Stimulated activated effector memory CD8-positive, alpha-beta T cell treated with anti-CD3 and anti-CD28 coated beads, Interleukin-12 subunit alpha, Interleukin-12 subunit beta, amount 100 ng/mL, for 72 hours (primary cell): ENCODE measurements around the gene UTP15.
A peak's percentile ranks its signal among the peaks of the same experiment; 100 is the strongest.

ENCODE experiments used
- ATAC-seq: fragments of 150-1000 bp; cut with Tn5 transposase; 2 replicates; pipeline ENCODE4 v1.10.0; 2021
- DNase-seq, 2 donors: peaks; one replicate each; pipeline ENCODE4 v3.0.0; 2021 to 2022; ENCODE audit warnings: low spot score in 2 of 2
- H3K27ac Mint-ChIP-seq: one replicate; pipeline ENCODE4 v1.8.0; 2022; ENCODE audit warnings: mild to moderate bottlenecking, mixed read lengths
- H3K36me3 Mint-ChIP-seq: one replicate; pipeline ENCODE4 v1.8.0; 2022; ENCODE audit warnings: mild to moderate bottlenecking, mixed read lengths
- H3K4me1 Mint-ChIP-seq: one replicate; pipeline ENCODE4 v1.8.0; 2022; ENCODE audit warnings: mixed read lengths
- H3K4me3 Mint-ChIP-seq: one replicate; pipeline ENCODE4 v1.8.0; 2022; ENCODE audit warnings: mild to moderate bottlenecking, mixed read lengths
- H3K9me3 Mint-ChIP-seq: one replicate; pipeline ENCODE4 v1.8.0; 2022; ENCODE audit warnings: mixed read lengths

Gene UTP15

DNA sequence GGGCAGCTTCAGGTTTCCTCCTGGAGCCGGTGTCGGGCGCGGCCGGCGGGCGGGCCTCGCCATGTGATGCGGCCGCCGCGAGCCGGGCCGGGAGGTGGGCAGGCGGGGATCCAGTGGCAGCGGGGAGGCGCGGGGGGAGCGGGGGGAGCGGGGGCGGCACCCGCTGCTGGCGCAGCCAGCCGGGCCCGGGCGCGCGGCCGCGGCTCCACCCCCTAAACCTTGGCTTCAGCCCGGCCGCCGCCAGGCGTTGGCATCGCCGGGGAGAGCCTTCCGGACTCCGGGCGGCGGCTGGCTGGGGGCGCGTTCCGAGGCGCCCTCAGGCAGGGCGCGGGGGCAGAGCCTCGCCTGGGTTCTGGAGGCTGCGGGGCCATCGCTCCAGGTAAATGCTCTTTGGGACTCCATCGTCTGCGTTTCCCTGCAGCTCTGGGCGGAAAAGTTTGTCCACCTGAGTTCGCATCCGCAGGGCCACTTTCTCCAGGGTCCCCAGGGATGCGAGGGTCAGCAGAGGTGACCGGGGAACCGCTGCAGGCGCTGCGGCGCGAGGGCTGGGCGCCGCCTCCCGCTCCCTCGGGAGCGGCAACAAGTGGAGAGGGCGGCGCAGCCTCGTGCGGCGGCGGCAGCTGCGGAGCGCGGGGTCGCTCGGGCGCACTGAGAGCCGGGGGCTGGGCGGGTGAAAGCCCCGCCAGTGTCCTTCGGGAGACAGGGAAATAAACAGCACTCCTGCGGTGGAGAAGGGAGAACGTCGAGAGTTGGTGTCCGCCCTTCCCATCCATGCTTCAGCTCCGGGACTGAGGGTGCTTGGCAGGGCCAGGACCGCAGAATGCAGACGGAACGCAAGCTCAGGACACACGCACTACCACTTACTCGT, 60.6 kb downstream of the UTP15 start, which contains the start of gene ARHGEF28:
Gene ARHGEF28 (plus strand): TSS at position 253 of the 868 bp plus-strand sequence. CDS start 58,656 bp downstream, outside the sequence.
- no peaks in the 10 kb centered on the region for H3K36me3 Mint-ChIP-seq

GRCh38 chr5:73626814-73627313, 61.3 kb downstream of the UTP15 start:
- no peaks in the 10 kb centered on the region for H3K36me3 Mint-ChIP-seq
- H3K27ac Mint-ChIP-seq, result no peak overlapping the region
- H3K4me1 Mint-ChIP-seq, result no peaks in the 10 kb centered on the region
- H3K9me3 Mint-ChIP-seq, result no peaks in the 10 kb centered on the region
- peak overlapping the region; percentile 38 for H3K4me3 Mint-ChIP-seq
- no peak for DNase-seq
- ATAC-seq, result no peak

More for the DNA sequence above, 60.6 kb downstream of the UTP15 start, which contains the start of gene ARHGEF28:
- no peaks in the 10 kb centered on the region for H3K9me3 Mint-ChIP-seq
- no peak within 1 kb of the TSS for H3K27ac Mint-ChIP-seq
- no peaks in the 10 kb centered on the region for H3K4me1 Mint-ChIP-seq
- ATAC-seq (peak; percentile 86), DNase-seq (peak; percentile 11 to 60)
- H3K4me3 Mint-ChIP-seq, result peak within 1 kb of the TSS; percentile 41

DNA sequence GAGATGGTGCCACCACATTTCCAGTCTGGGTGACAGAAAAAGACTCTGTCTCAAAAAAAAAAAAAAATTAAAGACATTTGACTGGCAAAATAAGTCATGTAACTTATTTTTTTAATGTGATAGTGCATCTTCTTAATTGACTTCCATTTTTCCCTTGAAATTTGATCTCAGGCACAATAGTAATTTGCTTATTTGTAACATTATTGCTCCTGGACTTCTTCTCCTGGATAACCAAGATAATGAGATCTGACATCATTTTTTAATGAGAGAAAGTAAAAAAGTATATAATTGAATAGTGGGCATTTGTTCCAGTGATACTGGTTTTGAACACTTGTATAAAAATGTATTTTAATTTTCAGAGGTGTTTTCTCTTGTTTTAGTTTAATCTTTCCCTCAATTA, 63.9 kb downstream of the UTP15 start:
- H3K4me3 Mint-ChIP-seq, result no peak overlapping the region
- no peak overlapping the region for H3K27ac Mint-ChIP-seq
- ATAC-seq (no peak), DNase-seq (no peak)
- H3K36me3 Mint-ChIP-seq, result no peaks in the 10 kb centered on the region
- H3K9me3 Mint-ChIP-seq, result no peaks in the 10 kb centered on the region
- H3K4me1 Mint-ChIP-seq, result no peaks in the 10 kb centered on the region

DNA sequence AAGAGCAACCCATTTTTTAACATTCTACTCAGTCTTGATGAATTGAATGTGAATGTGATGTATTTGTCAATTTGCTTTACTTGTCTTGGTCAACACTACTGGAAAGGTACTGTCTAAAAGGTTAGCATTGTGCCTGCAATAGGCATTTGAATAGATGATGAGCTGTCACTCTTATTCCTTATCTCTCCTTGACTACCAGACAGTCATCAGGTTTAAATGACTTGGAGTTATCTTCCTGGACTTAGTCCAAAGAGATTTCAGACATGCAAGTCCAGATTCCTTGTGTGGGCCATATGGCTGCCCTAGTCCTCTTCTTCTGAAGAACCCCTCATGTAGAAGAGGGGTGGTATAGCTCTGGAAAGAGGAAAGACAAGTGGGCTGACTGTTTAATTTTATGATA, 65.2 kb downstream of the UTP15 start:
- DNase-seq (no peak), ATAC-seq (no peak)
- Mint-ChIP-seq H3K4me3 (no peak overlapping the region), H3K27ac (no peak overlapping the region), H3K9me3 (no peaks in the 10 kb centered on the region), H3K36me3 (no peaks in the 10 kb centered on the region), H3K4me1 (no peaks in the 10 kb centered on the region)

GRCh38 chr5:73631500-73631899, 66.0 kb downstream of the UTP15 start:
- no peak for DNase-seq

More at GRCh38 chr5:73631500-73631899, 66.0 kb downstream of the UTP15 start:
- Mint-ChIP-seq H3K9me3 (no peaks in the 10 kb centered on the region), H3K36me3 (no peaks in the 10 kb centered on the region), H3K4me3 (no peak overlapping the region), H3K4me1 (no peaks in the 10 kb centered on the region), H3K27ac (no peak overlapping the region)
- no peak for ATAC-seq
